PC-3 (cell line): ENCODE measurements around the gene LRFN3.

Experiments used
- EZH2 ChIP-seq: fragments of 300-600 bp; sonication (generic); IDR thresholded peaks from one replicate; pipeline ENCODE4 v1.6.1; 2017; ENCODE audit warnings: antibody characterized with exemption, mild to moderate bottlenecking, low read length; ENCODE audit not compliant: unreplicated experiment
- TF ChIP-seq, protein P1 (sequence below): fragments of 300-600 bp; sonication (generic); conservative IDR thresholded peaks from 2 replicates; pipeline ENCODE4 v1.5.1; 2017; ENCODE audit warnings: antibody characterized with exemption, low read depth, mild to moderate bottlenecking, low read length

GRCh38 chr19:35959040-35959967 lies 23.1 kb downstream of the LRFN3 start:
- TF ChIP-seq EZH2 = no peak
- TF ChIP-seq, protein P1, sequence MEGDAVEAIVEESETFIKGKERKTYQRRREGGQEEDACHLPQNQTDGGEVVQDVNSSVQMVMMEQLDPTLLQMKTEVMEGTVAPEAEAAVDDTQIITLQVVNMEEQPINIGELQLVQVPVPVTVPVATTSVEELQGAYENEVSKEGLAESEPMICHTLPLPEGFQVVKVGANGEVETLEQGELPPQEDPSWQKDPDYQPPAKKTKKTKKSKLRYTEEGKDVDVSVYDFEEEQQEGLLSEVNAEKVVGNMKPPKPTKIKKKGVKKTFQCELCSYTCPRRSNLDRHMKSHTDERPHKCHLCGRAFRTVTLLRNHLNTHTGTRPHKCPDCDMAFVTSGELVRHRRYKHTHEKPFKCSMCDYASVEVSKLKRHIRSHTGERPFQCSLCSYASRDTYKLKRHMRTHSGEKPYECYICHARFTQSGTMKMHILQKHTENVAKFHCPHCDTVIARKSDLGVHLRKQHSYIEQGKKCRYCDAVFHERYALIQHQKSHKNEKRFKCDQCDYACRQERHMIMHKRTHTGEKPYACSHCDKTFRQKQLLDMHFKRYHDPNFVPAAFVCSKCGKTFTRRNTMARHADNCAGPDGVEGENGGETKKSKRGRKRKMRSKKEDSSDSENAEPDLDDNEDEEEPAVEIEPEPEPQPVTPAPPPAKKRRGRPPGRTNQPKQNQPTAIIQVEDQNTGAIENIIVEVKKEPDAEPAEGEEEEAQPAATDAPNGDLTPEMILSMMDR = no peak; the same call in 1 of the 2 replicates
